Measurements from ENCODE around the gene GATAD1.
"Not testable (repeated sequence)": the region's sequence is repeated elsewhere in the genome, so short reads cannot be mapped to it uniquely, and the experiment has no call there.

The GATAD1 gene

GRCh38 chr7:92462560-92462959 lies 15.3 kb downstream of the GATAD1 start:
- DNase-seq (ENCODE audit: low spot score), result no peak
- TF ChIP-seq, protein P1, sequence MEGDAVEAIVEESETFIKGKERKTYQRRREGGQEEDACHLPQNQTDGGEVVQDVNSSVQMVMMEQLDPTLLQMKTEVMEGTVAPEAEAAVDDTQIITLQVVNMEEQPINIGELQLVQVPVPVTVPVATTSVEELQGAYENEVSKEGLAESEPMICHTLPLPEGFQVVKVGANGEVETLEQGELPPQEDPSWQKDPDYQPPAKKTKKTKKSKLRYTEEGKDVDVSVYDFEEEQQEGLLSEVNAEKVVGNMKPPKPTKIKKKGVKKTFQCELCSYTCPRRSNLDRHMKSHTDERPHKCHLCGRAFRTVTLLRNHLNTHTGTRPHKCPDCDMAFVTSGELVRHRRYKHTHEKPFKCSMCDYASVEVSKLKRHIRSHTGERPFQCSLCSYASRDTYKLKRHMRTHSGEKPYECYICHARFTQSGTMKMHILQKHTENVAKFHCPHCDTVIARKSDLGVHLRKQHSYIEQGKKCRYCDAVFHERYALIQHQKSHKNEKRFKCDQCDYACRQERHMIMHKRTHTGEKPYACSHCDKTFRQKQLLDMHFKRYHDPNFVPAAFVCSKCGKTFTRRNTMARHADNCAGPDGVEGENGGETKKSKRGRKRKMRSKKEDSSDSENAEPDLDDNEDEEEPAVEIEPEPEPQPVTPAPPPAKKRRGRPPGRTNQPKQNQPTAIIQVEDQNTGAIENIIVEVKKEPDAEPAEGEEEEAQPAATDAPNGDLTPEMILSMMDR (IDR thresholded peaks at IDR 0.05; ENCODE audit: extremely low read depth, missing control alignments), result no peak

- TF ChIP-seq, protein P1 (IDR thresholded peaks at IDR 0.05; ENCODE audit: extremely low read depth, missing control alignments), result no peak
- DNase-seq (ENCODE audit: low spot score), result no peak
Observed at GRCh38 chr7:92464515-92464914, 17.2 kb downstream of the GATAD1 start.

DNA sequence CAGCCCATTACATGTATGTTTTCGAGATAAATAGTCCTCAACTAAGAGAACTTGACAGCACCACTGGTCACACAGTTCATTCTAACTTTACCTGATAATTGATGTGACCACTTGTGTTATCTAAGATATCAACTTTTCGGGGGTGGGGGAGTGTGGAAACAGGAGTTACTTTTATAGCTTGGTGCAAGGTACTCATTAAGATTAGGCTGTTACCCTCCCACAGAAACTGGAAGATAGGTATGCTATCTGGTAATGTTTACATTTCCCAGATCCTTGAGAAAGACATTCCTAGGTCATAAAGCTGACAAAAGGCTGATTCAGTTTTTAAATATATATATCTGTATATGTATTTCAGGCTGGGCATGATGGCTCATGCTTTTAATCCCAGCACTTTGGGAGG lies 19.4 kb downstream of the GATAD1 start:
- TF ChIP-seq, protein P1 (IDR thresholded peaks at IDR 0.05; ENCODE audit: extremely low read depth, missing control alignments), result no peak
- no peak for DNase-seq (ENCODE audit: low spot score)

- not testable (repeated sequence) for DNase-seq (ENCODE audit: low spot score)
Observed at GRCh38 chr7:92468589-92468988, 21.3 kb downstream of the GATAD1 start.

DNA sequence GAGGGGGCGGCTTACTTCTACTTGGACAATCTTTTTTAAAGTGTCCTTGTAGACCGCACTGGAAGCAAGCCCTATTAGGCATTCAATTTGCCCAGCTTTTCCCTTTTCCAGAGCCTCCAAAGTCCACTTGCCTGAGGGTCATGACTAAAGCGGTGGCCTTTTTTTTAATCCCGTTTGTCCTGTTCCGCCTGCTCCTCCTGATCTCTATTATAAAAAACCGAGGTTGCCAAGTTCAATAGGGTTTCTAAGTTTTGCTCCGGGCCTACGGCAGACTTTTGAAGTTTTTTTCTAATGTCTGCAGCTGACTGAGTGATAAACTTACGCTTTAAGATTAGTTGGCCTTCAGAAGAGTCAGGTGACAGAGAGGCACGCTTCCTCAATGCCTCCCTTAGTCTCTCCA lies 26.7 kb downstream of the GATAD1 start:
- not testable (repeated sequence) for DNase-seq (ENCODE audit: low spot score)

DNA sequence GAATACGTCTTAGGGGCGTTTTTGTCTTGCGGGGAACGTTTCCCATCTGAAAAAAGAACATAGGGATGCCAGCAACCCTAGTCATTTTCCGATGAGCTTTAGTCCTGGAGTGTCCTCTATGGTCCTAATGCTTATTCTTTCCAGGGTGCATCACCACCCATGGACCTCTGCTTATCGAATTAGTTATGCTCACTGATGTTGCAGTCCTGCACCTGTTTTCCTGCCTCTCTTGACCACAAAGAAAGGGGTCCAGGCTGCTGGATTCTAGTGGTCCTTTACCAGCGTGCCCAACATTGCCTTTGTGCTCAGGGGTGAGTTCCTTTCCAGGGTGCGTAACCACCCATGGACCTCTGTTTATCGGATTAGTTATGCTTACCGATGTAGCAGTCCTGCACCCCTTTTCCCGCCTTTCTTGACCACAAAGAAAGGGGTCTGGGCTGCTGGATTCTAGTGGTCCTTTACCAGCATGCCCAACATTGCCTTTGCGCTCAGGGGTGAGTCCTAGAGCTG lies 28.0 kb downstream of the GATAD1 start:
- DNase-seq (ENCODE audit: low spot score), result not testable (repeated sequence)

DNA sequence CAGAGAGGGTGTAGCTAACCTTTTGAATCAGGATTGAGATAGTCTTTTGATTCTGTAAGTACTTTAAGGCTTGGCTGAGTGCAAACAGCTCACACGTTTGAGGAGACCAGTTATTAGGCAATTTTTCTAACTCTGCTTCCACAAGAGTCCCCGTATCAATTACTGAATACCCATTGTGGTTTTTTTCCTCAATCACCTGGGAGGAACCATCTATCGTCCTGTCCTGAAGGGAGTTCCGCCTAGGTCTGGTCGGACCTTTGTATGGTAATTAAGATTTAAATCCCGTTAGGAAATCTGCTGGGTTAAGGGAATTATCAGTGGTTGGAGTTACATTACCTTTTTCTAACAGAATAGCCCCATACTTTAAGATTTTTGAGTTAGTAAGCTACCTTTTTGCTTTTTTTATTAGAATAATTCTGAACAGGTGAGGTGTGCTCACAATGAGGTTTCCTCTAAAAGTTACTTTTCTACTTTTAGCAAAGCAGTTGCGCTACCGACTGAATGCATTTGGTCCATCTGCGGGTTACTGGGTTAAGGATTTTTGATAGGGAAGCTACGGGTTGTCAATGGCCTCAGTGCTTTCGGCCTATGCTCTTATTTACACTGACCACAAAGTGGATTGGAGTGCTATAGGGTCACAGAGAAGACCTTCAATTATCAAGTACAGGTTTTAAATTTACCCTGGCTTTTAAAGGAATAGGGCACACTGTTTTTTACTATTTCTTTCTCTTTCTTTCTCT lies 28.7 kb downstream of the GATAD1 start:
- DNase-seq (ENCODE audit: low spot score), result not testable (repeated sequence)

- DNase-seq (ENCODE audit: low spot score), result not testable (repeated sequence)
Observed at GRCh38 chr7:92477681-92478080, 30.4 kb downstream of the GATAD1 start, which contains the start of gene ERVW-1. ERVW-1 (minus strand) TSS chr7:92477946; CDS start chr7:92470381, 7,565 bp downstream.

GRCh38 chr7:92478095-92478494 lies 30.8 kb downstream of the GATAD1 start:
- TF ChIP-seq, protein P1 (IDR thresholded peaks at IDR 0.05; ENCODE audit: extremely low read depth, missing control alignments), result no peak
- no peak for DNase-seq (ENCODE audit: low spot score)

- TF ChIP-seq, protein P1 (IDR thresholded peaks at IDR 0.05; ENCODE audit: extremely low read depth, missing control alignments), result no peak
- no peak for DNase-seq (ENCODE audit: low spot score)
Observed at GRCh38 chr7:92478711-92479110, 31.4 kb downstream of the GATAD1 start.

DNA sequence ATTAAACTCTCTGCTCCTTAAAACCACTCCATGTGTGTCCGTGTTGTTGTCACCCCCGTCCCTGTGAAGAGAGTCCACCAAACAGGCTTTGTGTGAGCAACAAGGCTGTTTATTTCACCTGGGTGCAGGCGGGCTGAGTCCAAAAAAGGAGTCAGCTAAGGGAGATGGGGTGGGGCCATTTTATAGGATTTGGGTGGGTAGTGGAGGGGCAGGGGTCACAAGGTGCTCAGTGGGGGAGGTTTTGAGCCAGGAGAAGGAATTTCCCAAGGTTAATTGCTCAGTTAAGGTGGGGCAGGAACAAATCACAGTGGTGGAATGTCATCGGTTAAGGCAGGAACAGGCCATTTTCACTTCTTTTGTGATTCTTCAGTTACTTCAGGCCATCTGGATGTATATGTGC lies 31.9 kb downstream of the GATAD1 start:
- not testable (repeated sequence) for DNase-seq (ENCODE audit: low spot score)

DNA sequence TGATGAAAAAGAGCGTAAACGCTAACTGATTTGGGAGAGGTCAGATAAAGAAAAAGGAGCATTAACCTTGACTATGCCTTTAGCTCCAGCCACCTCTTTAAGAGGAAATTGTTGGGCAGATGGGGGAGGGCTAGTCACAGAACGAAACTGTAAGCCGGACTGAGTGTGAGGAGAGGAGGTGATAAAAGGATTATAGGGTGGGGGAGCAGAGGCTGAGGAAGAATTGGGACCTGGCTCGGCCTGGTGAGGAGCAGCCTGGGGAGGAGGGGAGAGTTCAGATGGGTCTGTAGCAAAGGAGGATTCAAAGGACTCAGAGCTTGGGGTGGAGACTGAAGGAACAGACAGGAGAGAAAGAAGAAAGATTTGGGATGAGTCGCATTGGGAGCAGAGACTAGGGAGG lies 36.3 kb downstream of the GATAD1 start:
- DNase-seq (ENCODE audit: low spot score), result not testable (repeated sequence)

DNA sequence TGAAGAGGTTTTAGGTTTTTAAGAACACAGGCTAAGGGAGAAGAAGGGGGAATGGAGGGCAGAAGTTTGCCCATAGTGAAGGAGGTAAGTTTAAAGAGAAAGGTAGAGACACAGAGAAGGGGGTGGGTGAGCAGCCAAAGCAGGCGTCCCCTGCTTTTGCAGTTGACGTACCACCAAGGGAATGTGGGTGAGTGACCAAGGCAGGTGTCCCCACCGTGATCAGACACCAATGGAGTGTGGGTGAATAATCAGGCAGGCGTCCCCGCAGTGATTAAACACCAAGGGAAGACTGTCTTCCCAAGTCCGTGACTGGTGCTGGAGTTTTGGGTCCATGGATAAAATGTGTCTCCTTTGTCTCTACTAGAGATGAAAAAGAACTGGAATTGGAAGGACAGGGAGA lies 36.9 kb downstream of the GATAD1 start:
- DNase-seq (ENCODE audit: low spot score), result not testable (repeated sequence)
